HepG2 (cell line): Measurements from ENCODE around the gene IQGAP2. TPM values are rescaled to one million over a fixed set of nuclear protein-coding genes. Genes with fewer than 3 reads are reported as not detected.

Experiments used
- ATAC-seq: fragments of 200-7000 bp; cut with Tn5 transposase; 3 replicates; pipeline ENCODE4 v1.9.1; 2020; ENCODE audit warnings: mild to moderate bottlenecking, moderate library complexity
- BruUV-seq: library from RNA; stranded (reverse); fragments of 400-500 nt; replicated peaks from 2 replicates; lab custom pipeline; 2021; lab: Mats Ljungman, UMichigan
- CTCF ChIA-PET: fragments of 300-600 bp; formaldehyde crosslinking; extraction: SDS; loops from one replicate; lab custom pipeline; 2021; ENCODE audit warnings: low total read pairs, inconsistent platforms, low intra/inter-chr PET ratio; lab: Yijun Ruan, JAX
- POLR2A ChIA-PET: fragments of 350-600 bp; sonication (Branson Sonifier 250); formaldehyde crosslinking; loops from one replicate; lab custom pipeline; 2020; ENCODE audit warnings: antibody characterized with exemption, inconsistent platforms; lab: Yijun Ruan, JAX
- DNase-seq: peaks from one replicate; pipeline ENCODE4 v3.0.0-alpha.2; 2015; ENCODE audit warnings: low spot score
- FAIRE-seq: peaks from 3 replicates; lab custom pipeline; 2011; peaks lifted over from hg19 to GRCh38; lab: Jason Lieb, UNC
- H2AFZ ChIP-seq: one replicate; pipeline ENCODE4 v1.6.1; 2011; ENCODE audit warnings: low read length, inconsistent platforms
- H3K27ac ChIP-seq: fragments of 300-600 bp; 3 replicates; pipeline ENCODE4 v1.8.0; 2011; ENCODE audit warnings: mixed run types, mild to moderate bottlenecking, mixed read lengths, low read length, inconsistent platforms; ENCODE audit not compliant: insufficient read depth; ENCODE audit errors: extremely low read length
- H3K27me3 ChIP-seq, 2 experiments: fragments of 200-600 bp in 1 of 2; 2 replicates in 1 of 2; 3 replicates in 1 of 2; pipeline versions ENCODE4 v1.6.0 to v1.8.0; 2011; ENCODE audit warnings: low read length in 2 of 2, mild to moderate bottlenecking in 2 of 2, moderate library complexity in 2 of 2, inconsistent platforms in 1 of 2; ENCODE audit not compliant: insufficient read depth in 2 of 2, control insufficient read depth in 1 of 2
- H3K36me3 ChIP-seq, 2 experiments: fragments of 200-600 bp in 1 of 2; replicated peaks in 1 of 2; 2 replicates in 1 of 2; 3 replicates in 1 of 2; pipeline versions ENCODE4 v1.5.1 to v1.8.0; 2011; ENCODE audit warnings: low read length in 2 of 2, inconsistent platforms in 1 of 2; ENCODE audit not compliant: insufficient read depth in 2 of 2, control insufficient read depth in 1 of 2
- H3K4me1 ChIP-seq: 2 replicates; pipeline ENCODE4 v1.5.1; 2012; ENCODE audit warnings: low read length, inconsistent platforms; ENCODE audit not compliant: insufficient read depth
- H3K4me2 ChIP-seq: 2 replicates; pipeline ENCODE4 v1.6.0; 2011; ENCODE audit warnings: low read depth, low read length, inconsistent platforms
- H3K4me3 ChIP-seq, 3 experiments: fragments of 200-600 bp in 1 of 3; sonication (generic), shearing (Covaris generic) in 1 of 3; replicated peaks in 1 of 3; 2 replicates each; pipeline ENCODE4 v1.5.1; 2011 to 2016; ENCODE audit warnings: low read length in 3 of 3, inconsistent platforms in 2 of 3, low read depth in 2 of 3, mild to moderate bottlenecking in 2 of 3, control low read depth in 1 of 3, mixed read lengths in 1 of 3; ENCODE audit not compliant: insufficient read depth in 1 of 3
- H3K79me2 ChIP-seq: one replicate; pipeline ENCODE4 v1.6.1; 2011; ENCODE audit warnings: low read length, inconsistent platforms; ENCODE audit not compliant: insufficient read depth
- H3K9ac ChIP-seq: 2 replicates; pipeline ENCODE4 v1.6.0; 2011; ENCODE audit warnings: mild to moderate bottlenecking, low read depth, low read length, inconsistent platforms; ENCODE audit not compliant: insufficient read depth
- H3K9me3 ChIP-seq: 2 replicates; pipeline ENCODE4 v1.5.1; 2012; ENCODE audit warnings: mild to moderate bottlenecking, low read length
- H4K20me1 ChIP-seq: 2 replicates; pipeline ENCODE4 v1.6.0; 2011; ENCODE audit warnings: inconsistent platforms, mild to moderate bottlenecking, low read length, moderate library complexity; ENCODE audit not compliant: insufficient read depth
- CERS6 ChIP-seq: sonication (generic); formaldehyde crosslinking; IDR thresholded peaks from 2 replicates; pipeline ENCODE4 v1.5.0; 2020; ENCODE audit warnings: missing genetic modification reagents
- FIP1L1 ChIP-seq: fragments of 200-400 bp; formaldehyde crosslinking; IDR thresholded peaks from 2 replicates; pipeline ENCODE4 v1.6.1; 2018; ENCODE audit warnings: low read depth, mild to moderate bottlenecking, low read length, moderate library complexity, borderline replicate concordance; ENCODE audit not compliant: insufficient read depth
- MEF2D ChIP-seq: sonication (generic); formaldehyde crosslinking; IDR thresholded peaks from 2 replicates; pipeline ENCODE4 v1.5.1; 2020; ENCODE audit warnings: mild to moderate bottlenecking, missing genetic modification reagents
- SYNCRIP ChIP-seq: fragments of 200-400 bp; formaldehyde crosslinking; IDR thresholded peaks from 2 replicates; pipeline ENCODE4 v1.6.1; 2018; ENCODE audit warnings: mild to moderate bottlenecking, low read depth, low read length; ENCODE audit not compliant: insufficient read depth
- ZHX1 ChIP-seq: sonication (generic); formaldehyde crosslinking; IDR thresholded peaks from 2 replicates; pipeline ENCODE4 v1.8.1; 2022; ENCODE audit warnings: low read depth, mild to moderate bottlenecking, missing genetic modification reagents
- ZNF160 ChIP-seq: sonication (generic); formaldehyde crosslinking; IDR thresholded peaks from 2 replicates; pipeline ENCODE4 v1.8.0; 2022; ENCODE audit warnings: mild to moderate bottlenecking, inconsistent platforms, missing genetic modification reagents
- ZNF501 ChIP-seq: sonication (generic); formaldehyde crosslinking; IDR thresholded peaks from 2 replicates; pipeline ENCODE4 v1.5.1; 2020; ENCODE audit warnings: mild to moderate bottlenecking, moderate library complexity, missing genetic modification reagents
- ZNF513 ChIP-seq: sonication (generic); formaldehyde crosslinking; conservative IDR thresholded peaks from 2 replicates; pipeline ENCODE4 v1.5.0; 2020; ENCODE audit warnings: missing genetic modification reagents
- ZNF558 ChIP-seq: sonication (generic); formaldehyde crosslinking; IDR thresholded peaks from 2 replicates; pipeline ENCODE4 v1.9.0; 2022; ENCODE audit warnings: mild to moderate bottlenecking, missing genetic modification reagents, borderline replicate concordance
- ZNF646 ChIP-seq: sonication (generic); formaldehyde crosslinking; IDR thresholded peaks from 2 replicates; pipeline ENCODE4 v1.9.0; 2021; ENCODE audit warnings: mild to moderate bottlenecking, missing genetic modification reagents
- WGBS: methylation state at CpG from one replicate; pipeline ENCODE4 v1.1.6; 2017; ENCODE audit warnings: low lambda C conversion rate; 5-methylcytosine and 5-hydroxymethylcytosine counted together
- in situ Hi-C: cut with HindIII; loops from 2 replicates; pipeline ENCODE4 v1.10.0; 2017; ENCODE audit warnings: low pct_unique_long_range_greater_than_20kb; ENCODE audit not compliant: extremely low pct_ligation_motif_present
- intact Hi-C: fragments of 100-400 bp; cut with micrococcal nuclease; formaldehyde crosslinking; loops from one replicate; pipeline ENCODE4 v1.10.0; 2022; ENCODE audit not compliant: unreplicated experiment
- polyA plus RNA-seq, 8 experiments: library from polyadenylated mRNA; depleted of rRNA in 3 of 8; stranded (reverse) in 7 of 8; unstranded in 1 of 8; fragments of >200 nt; fragmentation: Illumina TruSeq in 4 of 8; extraction: Trizol in 4 of 8; gene quantifications; 2 replicates each; pipeline versions ENCODE4 v1.2.1 to v1.2.3, GENCODE V29; 2011 to 2016; ENCODE audit warnings: low read depth in 4 of 8, missing spikeins in 1 of 8, mixed read lengths in 1 of 8; ENCODE audit not compliant: insufficient read depth in 1 of 8
- total RNA-seq, 5 experiments: library from RNA; depleted of rRNA; stranded (reverse); fragments of >200 nt; fragmentation: Illumina TruSeq; extraction: Trizol; gene quantifications; 2 replicates each; pipeline ENCODE4 v1.2.3, GENCODE V29; 2016; ENCODE audit warnings: low read depth in 1 of 5

IQGAP2 gene
- total and polyA plus RNA-seq, 2 of the 13 experiments (the other 11 are each of a cell fraction or from before 2014, with no cell fraction given), result 35.2 to 83.3 TPM

GRCh38 chr5:76460104-76460503 is 57.0 kb downstream of the IQGAP2 start (continued):
- no peak for TF ChIP-seq ZNF513 (CRISPR knock-in tag)
- no peak for TF ChIP-seq CERS6

- FAIRE-seq, result no peak
- BruUV-seq, result no TSS peak
- POLR2A ChIA-PET, result no interaction called here
- TF ChIP-seq MEF2D (CRISPR knock-in tag), result no peak
- TF ChIP-seq ZNF501 (CRISPR knock-in tag), result no peak
- no peak for TF ChIP-seq ZNF160
- TF ChIP-seq FIP1L1, result no peak
- TF ChIP-seq ZNF646 (CRISPR knock-in tag), result no peak
- TF ChIP-seq SYNCRIP, result no peak
- TF ChIP-seq ZNF558 (CRISPR knock-in tag), result no peak
- no peak for TF ChIP-seq ZHX1 (CRISPR knock-in tag)
Observed at GRCh38 chr5:76462097-76462667, 59.1 kb downstream of the IQGAP2 start.

More at GRCh38 chr5:76462097-76462667, 59.1 kb downstream of the IQGAP2 start:
- ATAC-seq (no peak), DNase-seq (no peak)
- H4K20me1 ChIP-seq, result 0 out of 2 replicates have a peak, but pooled peaks cover 2% of the 10 kb centered on the region
- 87% methylated on average over 6 of the region's 7 CpGs for WGBS
- H3K36me3 ChIP-seq, result peaks cover 10 to 16% of the 10 kb centered on the region in 2 experiments; a peak in 4 of 5 replicates
- CTCF ChIA-PET, result no interaction called here
- H3K27me3 ChIP-seq, result no peaks in the 10 kb centered on the region
- peaks cover 28% of the 10 kb centered on the region for H3K4me1 ChIP-seq
- peaks cover 27% of the 10 kb centered on the region for H3K79me2 ChIP-seq
- intact Hi-C loops (no loop called here), in situ Hi-C loops (no loop called here)
- H2AFZ ChIP-seq, result no peak overlapping the region
- no peak overlapping the region for H3K4me2 ChIP-seq
- H3K4me3 ChIP-seq, result no peak overlapping the region
- H3K9me3 ChIP-seq, result no peaks in the 10 kb centered on the region
- no peak overlapping the region for H3K9ac ChIP-seq
- no peak overlapping the region for H3K27ac ChIP-seq
